ENCODE measurements around the gene MTFMT.
"Not testable (repeated sequence)": the region's sequence is repeated elsewhere in the genome, so short reads cannot be mapped to it uniquely, and the experiment has no call there.

Gene MTFMT

DNA sequence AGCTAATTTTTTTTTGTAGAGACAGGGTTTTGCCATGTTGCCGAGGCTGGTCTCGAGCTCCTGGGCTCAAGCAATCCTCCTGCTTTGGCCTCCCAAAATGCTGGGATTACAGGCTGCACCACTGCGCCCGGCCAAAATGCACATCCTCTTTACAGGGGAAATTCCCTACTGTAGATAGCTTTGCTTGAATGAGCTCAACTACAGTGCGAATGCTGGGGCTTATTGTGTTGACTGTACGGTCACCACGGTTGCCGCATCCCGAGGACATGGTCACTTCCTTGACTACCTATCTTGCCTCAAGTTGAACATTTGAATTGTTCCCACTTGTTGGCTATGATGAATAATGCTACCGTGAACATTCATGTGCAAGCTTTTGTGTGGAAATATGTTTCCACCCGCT is 5.3 kb upstream of the MTFMT start:
- DNase-seq: no peak

DNA sequence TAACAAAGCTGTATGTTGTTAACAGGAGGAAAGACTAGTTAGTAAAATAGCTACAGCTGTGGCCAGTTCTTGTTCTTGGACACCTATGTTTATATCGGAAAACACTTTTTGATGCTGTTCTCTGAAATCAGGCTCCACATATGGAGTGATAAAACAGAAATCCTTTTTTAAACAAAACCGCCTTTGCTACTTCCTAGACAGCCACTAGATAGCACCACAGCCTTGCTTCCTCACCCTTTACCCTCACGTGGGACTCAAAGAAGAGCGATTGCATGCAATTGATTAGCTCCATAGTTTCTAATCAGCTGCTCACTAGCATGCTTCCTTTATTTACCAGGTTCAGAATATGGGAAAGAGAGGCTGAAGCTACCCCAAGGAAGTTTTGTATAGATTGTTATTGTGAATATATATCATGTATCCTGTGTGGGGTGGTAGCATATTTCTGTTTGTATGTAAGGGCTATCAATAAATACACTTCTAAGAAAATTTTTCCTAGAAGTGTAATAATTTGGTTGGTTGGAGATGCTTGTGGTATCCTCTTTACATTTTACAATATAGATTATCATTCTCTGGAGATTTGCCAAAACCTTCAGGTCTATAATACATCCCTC is 4.3 kb upstream of the MTFMT start:
- DNase-seq: peak; percentile 29

DNA sequence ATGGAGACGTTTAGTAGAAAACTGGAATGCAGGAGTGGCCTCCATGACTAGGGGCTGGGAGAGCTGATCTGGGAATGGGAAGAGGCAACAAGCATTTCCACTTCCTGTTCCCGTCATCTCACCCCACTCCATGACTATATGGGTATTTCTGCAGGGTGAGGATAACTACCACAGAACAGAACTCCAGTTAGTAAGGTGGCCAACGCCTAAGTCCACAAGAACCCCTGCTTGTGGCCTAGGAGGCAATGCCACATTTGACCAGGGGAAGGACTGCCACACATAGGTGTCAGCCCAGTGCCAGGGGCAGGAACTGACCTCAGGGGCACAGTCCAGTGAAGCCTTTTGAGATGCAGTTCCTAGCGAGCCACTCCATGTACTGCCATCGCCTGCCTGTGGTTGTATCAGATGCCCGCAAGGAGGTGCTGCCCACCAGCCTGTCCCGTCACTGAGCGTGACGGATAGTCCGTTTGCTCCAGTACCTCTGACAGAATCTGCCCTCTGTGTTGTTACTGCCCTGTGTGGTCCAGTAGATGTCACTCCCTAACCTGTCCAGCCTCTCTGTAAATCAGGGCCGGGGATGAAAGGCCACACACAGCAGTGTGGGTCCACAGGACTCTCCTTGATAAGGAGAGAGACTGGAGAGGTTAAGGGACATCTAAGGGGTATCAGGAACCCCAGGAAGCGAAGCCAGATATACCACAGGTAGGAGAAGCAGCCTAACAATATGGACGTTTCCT is 3.5 kb upstream of the MTFMT start:
- DNase-seq: peak; percentile 5

DNA sequence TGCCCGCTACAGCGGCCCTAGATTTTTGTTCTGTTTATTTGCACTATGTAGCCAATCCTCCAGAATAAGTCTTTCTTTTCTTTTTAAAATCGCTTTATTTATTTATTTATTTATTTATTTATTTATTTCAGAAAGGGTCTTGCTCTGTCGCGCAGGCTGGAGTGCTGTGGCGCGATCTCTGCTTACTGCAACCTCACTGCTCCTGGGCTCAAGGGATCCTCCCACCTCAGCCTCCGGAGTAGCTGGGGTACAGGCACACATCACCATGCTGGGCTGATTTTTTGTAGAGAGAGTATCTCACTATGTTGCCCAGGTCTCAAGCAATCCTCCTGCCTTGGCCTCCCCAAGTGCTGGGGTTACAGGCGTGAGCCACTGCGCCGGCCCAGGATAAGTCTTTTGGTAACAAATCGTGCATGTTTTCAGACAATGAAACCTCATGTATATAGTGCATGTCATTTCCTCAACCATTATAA is 333 bp upstream of the MTFMT start:
- DNase-seq: no peak

DNA sequence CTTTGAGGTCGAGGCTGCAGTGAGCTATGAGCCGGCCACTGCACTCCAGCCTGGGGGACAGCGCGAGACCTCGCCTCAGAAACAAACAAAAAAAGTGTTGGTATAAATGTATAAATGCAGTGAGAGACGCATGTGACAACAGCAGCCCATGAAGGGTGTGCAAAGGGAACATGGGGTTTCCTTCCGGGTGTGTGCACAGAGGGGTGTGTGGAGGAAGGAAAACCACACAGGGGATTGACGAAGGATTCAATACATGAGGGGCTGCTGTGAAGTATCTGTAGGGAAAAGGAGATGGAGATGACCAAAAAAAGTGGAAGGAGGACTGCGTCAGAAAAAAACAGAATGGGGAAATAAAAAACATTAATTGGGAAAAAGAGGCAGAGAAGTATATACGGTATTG is 1.1 kb downstream of the MTFMT start:
- DNase-seq: no peak

DNA sequence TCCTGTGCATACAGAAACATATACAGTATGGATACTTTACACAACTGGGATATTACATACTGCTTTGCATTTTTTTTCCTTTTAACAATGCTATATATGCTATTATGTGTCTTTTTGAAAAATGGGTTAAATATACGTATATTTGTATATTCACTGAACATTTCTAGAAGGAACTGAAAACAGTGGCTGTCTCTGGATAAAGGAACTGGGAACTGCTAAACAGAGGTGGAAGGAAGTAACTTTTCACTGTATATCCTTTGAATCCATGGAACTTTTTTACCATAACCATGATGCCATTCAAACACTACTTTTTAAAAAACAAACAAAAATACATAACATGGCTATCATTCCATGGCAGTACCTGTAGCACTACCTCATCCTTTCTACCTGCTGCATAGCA is 1.8 kb downstream of the MTFMT start:
- DNase-seq: no peak

DNA sequence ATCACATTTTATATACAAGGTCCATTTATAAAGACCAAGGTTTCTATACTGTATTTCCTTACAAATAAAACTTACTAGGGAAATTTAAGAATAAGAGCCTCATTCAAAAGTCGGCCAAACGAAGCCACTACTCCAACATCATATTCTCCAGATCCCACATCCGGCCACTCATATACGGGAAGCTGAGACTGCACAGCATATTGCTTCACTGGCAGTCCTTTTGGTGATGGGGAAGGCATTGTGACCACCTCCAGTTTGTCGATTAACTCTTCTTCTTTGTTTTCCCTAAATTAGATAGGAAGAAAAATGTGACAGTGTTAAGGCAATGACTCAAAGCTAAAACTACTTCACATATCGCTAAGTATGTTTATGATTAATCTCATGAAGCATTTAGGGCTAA is 2.7 kb downstream of the MTFMT start:
- no peak for DNase-seq

DNA sequence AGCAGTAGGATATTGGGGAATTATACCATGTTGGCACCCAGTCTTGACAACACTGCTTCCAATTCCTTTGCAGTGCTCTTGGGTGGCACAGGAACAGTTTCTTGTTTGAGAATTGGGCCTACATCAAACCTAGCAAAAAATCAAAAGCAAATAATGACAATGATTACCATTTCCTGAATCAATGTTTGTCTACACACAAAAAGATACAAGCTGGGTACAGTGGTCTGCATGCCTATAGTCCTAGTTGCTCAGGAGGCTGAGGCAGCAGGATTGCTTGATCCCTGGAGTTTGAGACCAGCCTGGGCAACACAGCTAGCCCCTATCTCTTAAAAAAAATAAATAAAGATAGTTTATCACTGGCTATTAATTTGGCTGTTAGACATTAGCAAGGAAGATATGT is 8.0 kb downstream of the MTFMT start:
- DNase-seq: no peak

DNA sequence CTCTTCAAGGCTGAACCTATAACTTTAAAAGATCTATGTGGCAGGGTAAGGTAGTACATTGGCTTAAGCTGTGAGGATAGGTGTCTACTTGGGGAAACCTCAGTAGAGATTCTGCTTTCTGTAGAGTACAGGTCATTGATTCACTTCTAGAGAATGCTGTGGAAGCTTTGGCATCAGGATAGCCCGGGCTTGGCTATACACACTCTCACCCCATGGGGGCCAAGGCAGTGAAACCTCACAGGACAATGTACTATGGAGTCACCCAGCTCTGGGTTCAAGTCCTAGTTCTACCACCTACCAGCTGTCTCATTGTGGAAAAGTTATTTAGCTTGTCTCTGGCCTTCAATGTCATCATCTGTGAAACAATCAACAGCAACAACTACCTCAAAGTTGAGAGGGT is 9.0 kb downstream of the MTFMT start:
- DNase-seq: no peak

DNA sequence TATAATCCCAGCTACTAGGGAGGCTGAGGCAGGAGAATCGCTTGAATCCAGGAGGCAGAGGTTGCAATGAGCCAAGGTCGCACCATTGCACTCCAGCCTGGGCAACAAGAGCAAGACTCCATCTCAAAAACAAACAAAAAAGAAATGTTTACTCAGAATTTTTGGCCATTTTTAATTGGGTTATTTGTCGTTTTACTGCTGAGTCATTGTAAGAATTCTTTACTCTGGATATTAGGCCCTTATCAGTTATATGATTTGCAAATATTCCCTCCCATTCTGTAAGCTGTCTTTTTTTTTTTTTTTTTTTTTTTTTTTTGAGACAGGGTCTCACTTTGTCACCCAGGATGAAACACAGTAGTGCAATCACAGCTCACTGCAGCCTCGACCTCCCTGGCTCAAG is 18.2 kb downstream of the MTFMT start:
- not testable (repeated sequence) for DNase-seq

DNA sequence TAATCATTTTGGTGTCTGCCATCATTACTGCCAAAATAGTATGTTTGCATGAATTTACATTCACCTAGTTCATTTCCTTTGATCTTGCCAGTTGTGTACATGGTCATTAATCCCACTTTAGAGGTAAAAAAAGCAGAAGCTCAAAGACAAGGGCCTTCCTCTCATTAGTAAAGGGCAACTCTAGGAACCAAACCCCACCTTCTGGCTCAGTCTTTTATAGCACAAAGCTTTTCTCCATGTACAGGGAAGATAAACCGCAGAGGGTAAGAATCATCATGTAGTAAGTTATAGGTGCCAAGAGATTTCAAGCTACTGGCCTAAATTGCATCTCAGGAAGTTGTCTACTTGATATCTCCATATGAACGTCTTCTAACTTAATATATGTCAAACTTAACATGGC is 20.5 kb downstream of the MTFMT start:
- DNase-seq: no peak

DNA sequence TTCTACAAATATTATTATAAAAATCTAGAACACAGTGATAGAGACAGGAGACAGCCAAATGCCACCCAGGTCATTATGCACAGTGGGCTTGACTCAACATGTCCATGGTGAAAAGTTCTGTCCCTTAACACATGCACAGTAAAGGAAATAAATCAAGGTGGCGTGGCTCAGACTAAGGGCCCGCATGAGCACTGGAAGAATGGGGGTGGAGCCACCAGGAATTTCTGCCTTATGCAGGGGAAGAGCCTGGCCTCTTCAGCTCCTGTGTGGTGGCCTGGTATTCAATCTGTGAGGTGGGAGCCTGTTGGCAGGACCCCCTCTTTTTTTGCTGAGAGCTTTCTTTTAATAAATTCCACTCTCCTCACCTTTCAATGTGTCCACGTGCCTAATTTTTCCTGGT is 22.6 kb downstream of the MTFMT start:
- DNase-seq: no peak

DNA sequence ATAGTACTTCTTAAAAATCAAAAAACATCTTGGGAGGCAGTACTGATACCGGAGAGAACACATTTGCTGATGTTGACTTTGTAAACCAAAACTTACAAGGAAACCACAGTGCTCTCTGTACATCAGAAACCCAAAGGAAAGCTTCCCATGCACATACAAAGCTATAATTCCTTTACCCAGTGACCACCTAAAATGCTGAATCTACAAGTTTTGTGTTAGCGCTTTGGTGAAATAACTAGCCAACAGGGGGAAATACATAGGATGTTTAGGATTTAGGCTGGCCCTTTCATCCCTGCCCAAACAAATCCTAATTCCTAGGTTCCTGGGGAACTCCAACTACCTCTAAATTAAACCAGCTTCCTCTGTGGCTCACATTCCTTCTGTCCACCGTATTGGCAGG is 24.4 kb downstream of the MTFMT start:
- no peak for DNase-seq

DNA sequence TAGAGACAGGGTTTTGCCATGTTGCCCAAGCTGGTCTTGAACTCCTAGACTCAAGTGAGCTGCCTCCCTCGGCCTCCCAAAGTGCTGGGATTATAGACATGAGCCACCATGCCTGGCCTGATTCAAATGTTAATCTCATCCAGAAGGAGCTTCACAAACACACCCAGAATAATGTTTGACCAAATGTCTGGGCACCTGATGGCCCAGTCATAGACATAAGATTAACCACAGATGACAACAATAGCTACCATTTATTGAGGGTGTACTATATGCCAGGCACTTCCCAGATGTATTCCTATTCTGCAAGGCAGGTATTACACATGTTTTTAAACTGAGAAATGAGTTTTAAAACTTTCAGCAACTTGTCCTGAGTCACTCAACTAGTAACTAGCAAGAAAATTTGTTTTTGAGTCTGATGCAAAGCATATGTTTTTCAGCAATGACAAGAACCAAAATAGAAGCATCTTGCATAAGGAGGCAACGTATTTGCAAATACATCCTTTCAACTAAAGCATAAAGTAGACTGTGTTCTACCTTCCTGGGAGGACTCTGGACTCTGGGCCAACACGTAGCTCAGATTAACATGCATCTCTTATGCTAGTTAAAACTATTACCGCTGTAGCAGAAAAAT is 31.6 kb downstream of the MTFMT start:
- DNase-seq: no peak

DNA sequence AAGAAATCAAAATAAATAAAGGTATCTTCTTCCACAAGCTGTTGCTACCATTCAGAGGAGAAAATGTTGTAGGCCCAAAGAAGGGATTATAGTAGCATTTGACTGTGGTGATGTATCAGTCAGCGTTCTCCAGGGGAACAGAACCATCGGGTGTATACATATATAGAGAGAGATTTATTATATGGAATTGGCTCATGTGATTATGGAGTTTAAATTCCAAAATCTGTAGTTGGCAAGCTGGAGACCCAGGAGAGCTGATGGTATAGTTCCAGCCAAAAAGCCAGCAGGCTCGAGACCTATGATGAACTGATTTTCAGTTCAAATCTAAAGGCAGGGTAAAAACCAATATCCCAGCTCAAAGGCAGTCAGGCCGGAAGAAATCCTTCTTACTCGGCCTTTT is 32.4 kb downstream of the MTFMT start:
- no peak for DNase-seq

DNA sequence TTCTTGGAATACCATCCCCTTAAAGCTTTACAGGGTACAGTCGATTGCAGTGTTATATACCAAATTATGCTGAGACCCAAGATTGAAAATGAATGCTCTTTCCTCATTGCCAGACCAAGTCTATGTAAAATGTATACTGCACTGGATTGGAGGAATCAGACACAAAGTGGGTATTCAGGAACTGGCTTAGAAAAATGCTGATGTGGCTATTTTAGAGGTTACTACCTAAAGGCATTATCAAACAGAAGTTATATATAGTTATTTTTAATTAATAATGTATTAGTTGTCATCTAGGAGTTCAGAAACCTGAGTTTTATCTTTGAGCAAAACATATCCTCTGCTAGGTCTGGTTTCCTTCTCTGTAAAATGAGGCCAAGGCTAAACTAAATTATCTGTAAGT is 36.1 kb downstream of the MTFMT start:
- DNase-seq: no peak

DNA sequence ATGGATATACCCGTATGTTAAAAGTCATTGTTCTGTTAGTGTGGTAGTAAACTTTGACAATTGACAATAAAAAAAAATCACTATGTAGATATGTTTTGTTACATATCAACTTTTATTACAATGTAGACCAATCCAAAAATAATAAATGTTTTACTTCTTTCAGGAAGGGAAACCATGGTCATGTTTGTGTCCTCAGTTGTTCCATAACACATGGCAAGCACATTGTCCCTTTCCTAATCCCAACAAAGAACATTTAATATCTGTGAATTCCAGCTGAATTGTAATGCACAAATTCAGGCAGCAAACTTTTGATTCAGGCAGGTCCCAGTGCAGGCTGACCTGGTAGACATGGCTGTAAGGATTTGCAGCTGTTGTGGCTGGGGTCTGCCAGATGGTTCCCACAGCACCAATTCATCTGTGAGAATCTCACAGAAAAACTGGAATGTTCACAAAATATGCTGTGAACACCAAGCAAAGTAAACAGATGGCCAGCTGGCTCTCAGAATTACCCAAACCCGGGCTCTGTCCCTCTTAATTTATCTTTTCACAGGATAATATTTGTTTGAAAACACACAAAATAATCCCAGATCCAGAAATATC is 37.8 kb downstream of the MTFMT start:
- DNase-seq: no peak

DNA sequence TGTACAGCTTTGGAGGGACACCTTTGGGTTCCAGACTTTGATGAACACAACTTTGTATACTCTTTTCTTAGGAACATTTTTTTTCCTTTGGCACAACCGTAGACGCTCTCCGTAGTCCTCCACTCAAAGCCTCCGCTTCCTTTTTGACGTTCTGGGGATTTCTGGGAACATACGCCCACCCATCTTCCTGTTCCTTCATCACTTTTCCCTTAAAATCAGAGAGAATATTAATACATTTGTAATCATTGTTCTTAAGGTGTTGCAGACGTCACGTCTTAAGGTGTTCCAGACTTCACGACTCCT is 39.3 kb downstream of the MTFMT start:
- no peak for DNase-seq

DNA sequence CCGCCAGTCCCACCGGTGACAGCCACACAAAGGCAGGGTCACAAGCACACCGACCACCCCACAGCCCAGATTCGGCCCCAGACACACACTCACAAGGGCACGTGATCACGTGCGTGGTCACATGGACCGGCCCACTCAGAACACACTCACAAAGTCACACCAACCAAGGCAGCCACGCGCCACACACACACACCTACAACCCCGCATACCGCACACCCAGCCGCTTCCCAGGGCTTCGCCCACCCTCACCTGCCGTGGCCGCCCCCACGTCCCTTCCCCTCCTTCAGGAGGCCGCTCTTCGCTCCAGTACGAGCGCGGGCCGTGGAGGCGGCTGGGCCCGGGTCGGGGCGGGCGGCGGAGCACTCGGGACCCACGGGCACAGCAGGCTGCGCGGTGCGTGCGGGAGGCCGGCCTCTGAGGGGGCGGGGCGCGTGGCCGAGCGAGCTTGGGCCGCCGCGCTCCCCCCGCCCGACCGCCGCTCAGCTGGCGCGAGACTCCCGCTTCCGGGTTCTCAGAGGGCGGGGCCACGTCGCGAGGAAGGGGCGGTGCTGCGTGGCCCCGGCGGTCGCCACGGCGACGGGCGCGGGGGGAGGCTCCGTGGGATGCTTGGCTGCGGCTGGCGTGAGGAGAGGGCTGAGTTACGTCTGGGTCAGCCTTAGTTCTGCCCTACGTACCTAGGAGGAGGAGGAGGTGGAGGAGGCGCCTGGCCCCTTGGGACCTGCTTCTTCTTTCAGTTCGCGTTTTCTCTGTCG is 39.8 kb downstream of the MTFMT start, which contains the start of gene SPG21:
SPG21 (minus strand) TSS at position 499 of the 752 bp plus-strand sequence. CDS start 6,345 bp downstream, outside the sequence.
- peak; percentile 87 for DNase-seq

DNA sequence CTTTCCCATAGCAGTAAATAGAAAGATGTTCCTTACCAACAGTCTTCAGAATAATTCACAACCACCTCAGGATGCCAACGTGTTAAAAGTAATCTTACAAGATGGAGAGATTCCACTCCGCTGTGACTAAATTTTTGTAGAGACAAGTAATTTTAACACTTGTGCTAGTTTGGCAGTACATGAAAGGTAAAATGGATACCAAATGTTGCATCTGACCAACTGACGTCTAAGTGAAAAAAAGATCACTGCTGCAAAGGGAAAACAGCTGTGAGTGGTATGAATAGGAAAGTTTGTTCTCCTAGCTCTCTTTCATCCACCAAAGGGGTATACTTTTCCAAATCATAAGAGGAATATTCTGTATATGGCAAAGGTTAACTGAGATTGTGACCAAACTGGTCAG is 42.3 kb downstream of the MTFMT start:
- no peak for DNase-seq

DNA sequence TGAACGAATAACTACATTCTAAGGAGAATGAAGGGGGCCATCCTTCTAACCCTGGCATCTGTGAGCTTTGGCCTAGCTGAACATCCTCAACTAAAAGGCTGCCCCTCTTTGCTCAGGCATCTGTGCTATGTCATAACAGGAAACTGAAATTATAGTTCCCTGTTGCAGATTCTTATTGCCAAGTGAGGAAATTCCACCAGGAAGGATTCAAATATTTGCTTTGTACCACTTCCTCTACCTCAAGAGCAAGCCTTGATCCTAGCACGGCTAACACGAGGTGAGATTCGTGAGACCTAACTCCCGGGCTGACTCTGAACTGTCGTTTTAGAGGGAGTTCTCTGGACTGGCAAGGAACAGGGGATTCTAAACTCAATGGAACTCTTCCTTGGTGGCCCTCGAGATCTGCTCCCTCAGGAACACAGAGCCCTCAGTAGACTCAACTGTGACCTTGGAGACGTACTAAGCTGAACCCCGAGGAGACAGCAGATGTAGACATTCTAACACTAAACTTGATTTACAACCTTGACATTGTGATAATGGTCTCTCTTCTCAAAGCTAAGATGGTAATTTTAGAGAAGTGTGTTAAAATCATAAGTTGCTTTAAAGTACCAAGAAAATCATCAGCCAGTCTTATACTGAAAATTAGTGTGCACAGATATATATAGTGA is 43.9 kb downstream of the MTFMT start:
- no peak for DNase-seq

DNA sequence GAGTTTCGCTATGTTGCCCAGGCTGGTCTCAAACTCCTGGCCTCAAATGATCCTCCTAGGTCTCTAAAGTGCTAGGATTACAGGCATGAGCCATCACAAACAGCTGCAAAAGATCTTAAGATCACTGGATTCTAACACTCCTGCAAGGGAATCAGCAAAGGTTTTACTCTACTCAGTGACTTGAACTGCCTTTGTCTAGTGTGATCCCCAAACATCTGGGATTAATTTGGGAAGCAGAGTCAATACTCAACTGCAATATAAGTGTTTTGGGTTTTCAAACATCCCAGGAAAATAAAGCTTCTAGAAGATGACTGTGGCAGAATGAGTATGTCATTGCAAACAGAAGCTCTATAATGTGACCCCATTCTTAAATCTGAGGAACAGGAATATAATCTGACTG is 47.0 kb downstream of the MTFMT start:
- DNase-seq: no peak
